Endothelial cell of umbilical vein (primary cell): ENCODE results near the gene MYMK. TPM values are rescaled to one million over a fixed set of nuclear protein-coding genes. Genes with fewer than 3 reads are reported as not detected.

ENCODE experiments used
- BruUV-seq: library from RNA; stranded (reverse); fragments of 400-500 nt; replicated peaks from 2 replicates; lab custom pipeline; 2021; lab: Mats Ljungman, UMichigan
- CTCF ChIA-PET: fragments of 300-600, 350-600 bp; sonication (Branson Sonifier 250); formaldehyde crosslinking; loops from one replicate; lab custom pipeline; 2021; ENCODE audit warnings: antibody characterized with exemption, inconsistent platforms; lab: Charles Lee
- POLR2A ChIA-PET: fragments of 300-600, 350-600 bp; sonication (Branson Sonifier 250); formaldehyde crosslinking; loops from one replicate; lab custom pipeline; 2021; ENCODE audit warnings: antibody characterized with exemption, inconsistent platforms; lab: Charles Lee
- DNase-seq: peaks from one replicate; pipeline ENCODE4 v3.0.0-alpha.2; 2011; ENCODE audit warnings: low read depth, low spot score
- FAIRE-seq: peaks from 2 replicates; lab custom pipeline; 2011; peaks lifted over from hg19 to GRCh38; lab: Jason Lieb, UNC
- H2AFZ ChIP-seq: 2 replicates; pipeline ENCODE4 v1.6.0; 2012; ENCODE audit warnings: low read depth, low read length, control low read depth, inconsistent platforms
- H3K27ac ChIP-seq: 2 replicates; pipeline ENCODE4 v1.5.1; 2011; ENCODE audit warnings: low read depth, mild to moderate bottlenecking, control low read depth, low read length, moderate library complexity; ENCODE audit not compliant: insufficient read depth
- H3K27me3 ChIP-seq, 2 experiments: 2 replicates each; pipeline versions ENCODE4 v1.6.0 to v1.6.1; 2011; ENCODE audit warnings: low read length in 2 of 2, mixed read lengths in 1 of 2; ENCODE audit not compliant: control insufficient read depth in 2 of 2, insufficient read depth in 2 of 2
- H3K36me3 ChIP-seq, 2 experiments: 2 replicates in 1 of 2; 3 replicates in 1 of 2; pipeline ENCODE4 v1.5.1; 2011; ENCODE audit warnings: low read length in 2 of 2, mild to moderate bottlenecking in 1 of 2, moderate library complexity in 1 of 2; ENCODE audit not compliant: control insufficient read depth in 2 of 2, insufficient read depth in 2 of 2; ENCODE audit errors: extremely low read depth in 1 of 2
- H3K4me1 ChIP-seq: 3 replicates; pipeline ENCODE4 v1.5.1; 2011; ENCODE audit warnings: mild to moderate bottlenecking, low read length; ENCODE audit not compliant: control insufficient read depth, insufficient read depth; ENCODE audit errors: extremely low read depth
- H3K4me2 ChIP-seq: 2 replicates; pipeline ENCODE4 v1.6.1; 2011; ENCODE audit warnings: low read length, control low read depth, mixed read lengths; ENCODE audit not compliant: insufficient read depth
- H3K4me3 ChIP-seq, 3 experiments: fragments of 200-600 bp in 1 of 3; sonication (generic), shearing (Covaris generic) in 1 of 3; replicated peaks in 1 of 3; 2 replicates each; pipeline ENCODE4 v1.5.1; 2011 to 2016; ENCODE audit warnings: control low read depth in 3 of 3, low read length in 3 of 3, mild to moderate bottlenecking in 2 of 3, inconsistent platforms in 1 of 3, low read depth in 1 of 3, moderate library complexity in 1 of 3; ENCODE audit not compliant: insufficient read depth in 1 of 3
- H3K79me2 ChIP-seq: 2 replicates; pipeline ENCODE4 v1.6.0; 2012; ENCODE audit warnings: low read length, inconsistent platforms; ENCODE audit not compliant: control insufficient read depth, insufficient read depth
- H3K9ac ChIP-seq: replicated peaks from 2 replicates; pipeline ENCODE3; 2011; ENCODE audit warnings: low read length, control low read depth; ENCODE audit not compliant: insufficient read depth; ENCODE audit errors: extremely low read depth
- H3K9me1 ChIP-seq: replicated peaks from 3 replicates; pipeline ENCODE4 v1.6.0; 2011; ENCODE audit warnings: mild to moderate bottlenecking, low read length; ENCODE audit not compliant: control insufficient read depth, insufficient read depth; ENCODE audit errors: extremely low read depth
- H3K9me3 ChIP-seq: replicated peaks from 2 replicates; pipeline ENCODE4 v1.5.1; 2012; ENCODE audit warnings: low read length, inconsistent platforms; ENCODE audit not compliant: control insufficient read depth, insufficient read depth
- H4K20me1 ChIP-seq: replicated peaks from 2 replicates; pipeline ENCODE3; 2011; ENCODE audit warnings: mild to moderate bottlenecking, low read length; ENCODE audit not compliant: control insufficient read depth, insufficient read depth; ENCODE audit errors: extremely low read depth
- CTCF ChIP-seq, 2 donors: IDR thresholded peaks; 1 replicate in 1 of 2; 2 replicates in 1 of 2; pipeline ENCODE4 v1.5.1; 2011; ENCODE audit warnings: low read length in 2 of 2, mild to moderate bottlenecking in 2 of 2, moderate library complexity in 2 of 2, control low read depth in 1 of 2, inconsistent platforms in 1 of 2, low read depth in 1 of 2; ENCODE audit not compliant: insufficient read depth in 1 of 2; ENCODE audit errors: extremely low read depth in 1 of 2
- EZH2 ChIP-seq: IDR thresholded peaks from 2 replicates; pipeline ENCODE4 v1.6.1; 2012; ENCODE audit warnings: borderline replicate concordance, low read depth, mild to moderate bottlenecking, moderate library complexity, low read length, inconsistent platforms; ENCODE audit not compliant: severe bottlenecking
- FOS ChIP-seq: IDR thresholded peaks from 2 replicates; pipeline ENCODE4 v1.6.1; 2011; ENCODE audit warnings: mild to moderate bottlenecking, low read length, moderate library complexity, borderline replicate concordance; ENCODE audit not compliant: insufficient read depth
- GATA2 ChIP-seq: IDR thresholded peaks from 2 replicates; pipeline ENCODE4 v1.7.0; 2011; ENCODE audit warnings: low read depth, mild to moderate bottlenecking, moderate library complexity, mixed read lengths, low read length; ENCODE audit not compliant: insufficient read length, insufficient read depth
- JUN ChIP-seq: IDR thresholded peaks from 2 replicates; pipeline ENCODE4 v1.6.1; 2011; ENCODE audit warnings: borderline replicate concordance, low read depth; ENCODE audit not compliant: insufficient read length, insufficient read depth
- MAX ChIP-seq: IDR thresholded peaks from 2 replicates; pipeline ENCODE4 v1.6.1; 2011; ENCODE audit not compliant: insufficient read depth, insufficient read length
- MYC ChIP-seq: IDR thresholded peaks from one replicate; pipeline ENCODE4 v1.6.1; 2011; ENCODE audit warnings: mild to moderate bottlenecking, low read depth, low read length
- POLR2A ChIP-seq: IDR thresholded peaks from 2 replicates; pipeline ENCODE4 v1.6.1; 2012; ENCODE audit warnings: low read depth, mild to moderate bottlenecking, control low read depth, low read length
- POLR2AphosphoS5 ChIP-seq: IDR thresholded peaks from 2 replicates; pipeline ENCODE4 v1.6.1; 2012; ENCODE audit warnings: low read depth, mild to moderate bottlenecking, control low read depth, low read length, moderate library complexity; ENCODE audit not compliant: insufficient read depth
- dilution Hi-C: fragments of 300-500 bp; cut with MboI; formaldehyde crosslinking; loops from one replicate; pipeline ENCODE4 v1.15.0; 2019; ENCODE audit warnings: low sequenced_read_pairs; ENCODE audit not compliant: extremely low pct_ligation_motif_present
- intact Hi-C: fragments of 100-400 bp; cut with micrococcal nuclease; formaldehyde crosslinking; loops from one replicate; pipeline ENCODE4 v1.10.0; 2022
- polyA plus RNA-seq, 4 experiments: library from polyadenylated mRNA; depleted of rRNA in 3 of 4; stranded (reverse) in 3 of 4; unstranded in 1 of 4; fragments of >200 nt; gene quantifications; 2 replicates each; pipeline versions ENCODE4 v1.2.1 to v1.2.3, GENCODE V29; 2011 to 2012; ENCODE audit warnings: missing spikeins in 1 of 4
- total RNA-seq: library from RNA; stranded (reverse); gene quantifications from 2 replicates; pipeline ENCODE4 v1.2.3, GENCODE V29; 2021

Gene MYMK
- total and polyA plus RNA-seq, 2 donors (not counting 3 experiments of a cell fraction or from before 2014, with no cell fraction given), result not detected

DNA sequence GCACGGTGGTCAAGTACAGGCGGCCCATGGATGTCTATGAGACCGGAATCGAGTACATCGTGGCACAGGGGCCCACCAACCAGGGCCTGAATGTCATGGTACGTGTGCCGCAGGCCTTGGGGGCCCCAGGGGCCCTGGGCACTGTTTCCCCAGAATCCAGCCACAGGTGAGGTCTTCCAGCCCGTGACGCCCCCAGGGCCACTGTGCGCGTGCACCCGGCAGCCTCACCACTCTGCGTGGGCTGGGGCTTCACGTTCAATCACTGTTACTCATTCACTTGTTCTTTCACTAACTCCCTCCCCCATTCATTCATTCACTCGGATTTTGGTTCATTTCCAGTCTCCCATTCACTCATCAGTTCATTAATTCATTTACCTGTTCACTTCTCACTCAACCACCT is 22.4 kb upstream of the MYMK start:
- POLR2A ChIA-PET, result no interaction called here
- no peak overlapping the region for H3K9ac ChIP-seq
- intact Hi-C loops, result no loop called here
- dilution Hi-C loops, result no loop called here
- no peaks in the 10 kb centered on the region for H3K4me1 ChIP-seq
- H3K27ac ChIP-seq, result no peak overlapping the region
- CTCF ChIA-PET, result no interaction called here
- no peak overlapping the region for H3K4me2 ChIP-seq
- DNase-seq, result no peak
- no peaks in the 10 kb centered on the region for H3K9me3 ChIP-seq
- TF ChIP-seq JUN (no peak), MAX (no peak), MYC (no peak), CTCF (IDR thresholded peaks at IDR 0.05; ENCODE audit: extremely low read depth in 1 of 2, insufficient read depth in 1 of 2, low read depth in 1 of 2, low read length in 2 of 2) (no peak), EZH2 (no peak), GATA2 (no peak), POLR2AphosphoS5 (no peak), POLR2A (no peak), FOS (no peak)
- no peak overlapping the region for H3K4me3 ChIP-seq
- H4K20me1 ChIP-seq, result no peaks in the 10 kb centered on the region
- no peaks in the 10 kb centered on the region for H3K79me2 ChIP-seq
- H3K27me3 ChIP-seq, result no peaks in the 10 kb centered on the region
- H3K36me3 ChIP-seq, result no peaks in the 10 kb centered on the region
- FAIRE-seq, result no peak
- H3K9me1 ChIP-seq, result no peaks in the 10 kb centered on the region
- H2AFZ ChIP-seq, result no peak overlapping the region
- BruUV-seq, result no TSS peak
